IPS DF 6.9 (cell line): ENCODE measurements around the gene NXN.
A peak's percentile ranks its signal among the peaks of the same experiment; 100 is the strongest.
"Not testable (repeated sequence)": the region's sequence is repeated elsewhere in the genome, so short reads cannot be mapped to it uniquely, and the experiment has no call there.

ENCODE experiments used
- DNase-seq: peaks from one replicate; pipeline ENCODE4 v3.0.0-alpha.2; 2013; ENCODE audit warnings: low read depth, low spot score
- H3K27ac ChIP-seq: one replicate; pipeline ENCODE4 v1.5.1; 2013; ENCODE audit warnings: low read length, control low read depth
- H3K27me3 ChIP-seq: 2 replicates; pipeline ENCODE4 v1.6.1; 2013; ENCODE audit warnings: mild to moderate bottlenecking, low read length; ENCODE audit not compliant: control insufficient read depth, insufficient read depth
- H3K36me3 ChIP-seq: 2 replicates; pipeline ENCODE4 v1.6.1; 2013; ENCODE audit warnings: low read length; ENCODE audit not compliant: control insufficient read depth, insufficient read depth
- H3K4me1 ChIP-seq: 2 replicates; pipeline ENCODE4 v1.6.1; 2013; ENCODE audit warnings: low read length; ENCODE audit not compliant: control insufficient read depth, insufficient read depth
- H3K4me3 ChIP-seq: 2 replicates; pipeline ENCODE4 v1.5.1; 2013; ENCODE audit warnings: mild to moderate bottlenecking, low read length
- H3K9me3 ChIP-seq: 2 replicates; pipeline ENCODE4 v1.6.1; 2013; ENCODE audit warnings: low read length, inconsistent platforms; ENCODE audit not compliant: control insufficient read depth, insufficient read depth
- WGBS: extraction: QIAGEN DNeasy Blood & Tissue Kit; methylation state at CpG from one replicate; pipeline ENCODE4 v1.1.7; 2013; ENCODE audit warnings: mixed read lengths, missing lambda C conversion rate; ENCODE audit not compliant: insufficient read length, insufficient coverage; 5-methylcytosine and 5-hydroxymethylcytosine counted together

NXN gene

DNA sequence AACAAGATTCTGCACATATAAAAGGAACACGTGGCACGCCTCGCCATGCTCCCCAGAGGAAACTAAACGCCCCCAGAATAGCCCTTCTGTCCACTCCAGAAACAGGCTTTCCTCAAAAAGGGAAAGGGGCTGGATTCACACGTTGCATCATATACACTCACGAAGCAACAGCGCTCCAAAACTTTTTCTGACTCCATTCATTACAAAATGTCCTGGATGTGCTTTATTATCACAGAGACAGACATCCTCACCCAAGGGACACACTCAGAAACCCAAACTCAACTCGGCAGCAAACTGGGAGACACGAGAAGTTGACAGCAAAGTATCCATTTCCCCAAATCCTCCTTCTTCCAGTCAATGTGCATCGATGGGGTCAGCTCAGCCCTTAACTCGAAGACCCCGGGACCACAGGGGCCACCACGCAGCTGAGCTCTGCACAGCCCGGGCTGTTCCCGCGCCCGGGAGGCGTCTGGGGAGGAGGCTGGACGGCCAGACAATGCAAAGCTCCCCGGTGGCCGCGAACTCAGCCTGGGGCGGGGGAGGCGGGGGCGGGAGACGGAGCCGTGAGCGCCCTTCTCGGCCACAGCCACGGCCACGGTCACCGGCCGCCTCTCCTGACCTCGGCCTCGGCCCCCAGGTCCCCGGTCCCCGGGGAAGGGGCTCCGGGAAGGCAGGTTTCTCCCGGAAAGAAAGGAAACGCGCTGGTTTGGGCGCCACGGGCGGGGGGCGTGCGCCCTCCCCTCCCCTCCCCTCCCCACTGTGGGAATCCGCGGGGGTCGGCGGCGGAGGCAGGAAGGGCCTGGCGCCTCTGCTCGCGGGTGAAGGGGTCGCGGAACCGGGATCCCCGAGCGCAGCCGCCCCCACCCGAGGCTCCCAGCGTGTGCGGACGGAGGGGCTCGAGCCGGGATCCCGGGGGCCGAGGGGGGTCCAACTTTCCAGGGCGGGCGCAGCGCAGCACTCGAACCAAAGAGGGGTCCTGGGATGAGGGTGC, 1.2 kb downstream of the NXN start:
- no peaks in the 10 kb centered on the region for H3K27me3 ChIP-seq
- H3K9me3 ChIP-seq, result no peaks in the 10 kb centered on the region
- H3K4me1 ChIP-seq, result no peaks in the 10 kb centered on the region; the same call in 1 of the 2 replicates
- H3K27ac ChIP-seq, result no peak overlapping the region
- H3K4me3 ChIP-seq, result peak overlapping the region; percentile 56
- no peaks in the 10 kb centered on the region for H3K36me3 ChIP-seq
- no CpG with 5 or more reads among the region's 72 CpGs for WGBS
- DNase-seq, result no peak

DNA sequence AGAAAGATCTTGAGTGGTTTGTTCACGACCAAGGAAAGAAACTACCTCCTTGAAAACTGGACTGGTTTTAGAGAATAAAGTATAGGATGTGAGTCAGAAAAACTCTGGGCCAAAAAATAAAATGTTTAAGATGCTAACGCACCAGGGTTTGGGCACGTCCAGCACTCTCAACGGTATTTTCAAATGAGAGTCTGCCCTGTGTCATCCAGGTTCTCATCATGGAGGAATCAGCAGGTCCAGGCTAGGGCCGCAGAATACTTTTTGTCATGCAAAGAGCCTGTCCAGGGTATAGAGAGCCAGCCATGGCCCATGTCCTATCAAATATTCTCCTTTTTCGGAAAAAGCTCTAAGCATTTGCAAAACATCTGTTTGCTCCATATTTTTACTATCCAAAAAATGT, 2.4 kb downstream of the NXN start:
- WGBS, result no CpG with 5 or more reads among the region's 6 CpGs
- no peaks in the 10 kb centered on the region for H3K36me3 ChIP-seq
- H3K27ac ChIP-seq, result no peak overlapping the region
- no peaks in the 10 kb centered on the region for H3K9me3 ChIP-seq
- no peak for DNase-seq
- no peaks in the 10 kb centered on the region for H3K27me3 ChIP-seq
- peaks cover 3% of the 10 kb centered on the region; the same call in 1 of the 2 replicates for H3K4me1 ChIP-seq
- no peak overlapping the region for H3K4me3 ChIP-seq

- Histone ChIP-seq H3K4me3 (no peak overlapping the region), H3K4me1 (peaks cover 3% of the 10 kb centered on the region; the same call in 1 of the 2 replicates), H3K27ac (no peak overlapping the region), H3K9me3 (no peaks in the 10 kb centered on the region), H3K36me3 (no peaks in the 10 kb centered on the region), H3K27me3 (no peaks in the 10 kb centered on the region)
- no peak for DNase-seq
- WGBS, result no CpG with 5 or more reads among the region's 6 CpGs
These were observed 3.3 kb downstream of the NXN start for GRCh38 chr17:976312-976711.

DNA sequence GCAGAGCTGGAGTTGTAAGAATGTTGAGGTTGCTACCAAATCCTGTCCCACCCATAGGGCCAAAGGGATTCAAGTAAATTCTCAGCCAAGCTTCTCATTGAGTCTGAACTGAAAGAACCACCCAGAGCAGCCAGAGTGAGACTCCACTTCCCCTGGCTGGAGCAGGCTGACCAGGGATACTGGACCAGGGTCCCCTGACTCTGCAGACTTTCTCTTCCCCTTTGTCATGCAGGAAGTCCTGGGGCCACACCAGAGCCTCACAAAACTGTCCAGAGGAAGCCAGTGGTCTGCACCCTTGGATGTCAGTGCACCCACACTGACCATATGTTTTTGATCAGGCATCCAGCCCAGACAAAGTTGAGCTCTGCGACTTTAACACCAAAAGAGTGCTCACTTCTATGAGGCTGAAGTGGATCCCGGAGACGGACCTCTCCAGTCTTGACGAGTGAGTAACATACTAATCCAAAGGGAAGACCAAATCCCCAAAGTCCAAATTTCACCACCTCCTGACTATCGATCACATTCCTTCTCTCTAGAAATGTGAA, 4.1 kb downstream of the NXN start:
- no peak overlapping the region for H3K27ac ChIP-seq

GRCh38 chr17:974778-975177, 4.8 kb downstream of the NXN start:
- DNase-seq, H3K27me3 ChIP-seq, H3K36me3 ChIP-seq: not testable (repeated sequence)

More for the DNA sequence above, 4.1 kb downstream of the NXN start:
- H3K27me3 ChIP-seq, result no peaks in the 10 kb centered on the region
- H3K4me3 ChIP-seq, result no peak overlapping the region
- peaks cover 3% of the 10 kb centered on the region; the same call in 1 of the 2 replicates for H3K4me1 ChIP-seq
- H3K36me3 ChIP-seq, result no peaks in the 10 kb centered on the region
- DNase-seq, result no peak
- H3K9me3 ChIP-seq, result no peaks in the 10 kb centered on the region
- WGBS, result no CpG with 5 or more reads among the region's 5 CpGs

GRCh38 chr17:973053-973452, 6.5 kb downstream of the NXN start:
- WGBS, result no CpG with 5 or more reads among the region's 12 CpGs
- H3K9me3 ChIP-seq, result no peaks in the 10 kb centered on the region
- H3K4me3 ChIP-seq, result no peak overlapping the region
- peaks cover 8% of the 10 kb centered on the region for H3K4me1 ChIP-seq
- no peak overlapping the region for H3K27ac ChIP-seq
- no peaks in the 10 kb centered on the region for H3K36me3 ChIP-seq
- DNase-seq, result no peak
- no peaks in the 10 kb centered on the region for H3K27me3 ChIP-seq

More at GRCh38 chr17:974778-975177, 4.8 kb downstream of the NXN start:
- not testable (repeated sequence) for H3K4me3 ChIP-seq, H3K4me1 ChIP-seq, H3K27ac ChIP-seq, H3K9me3 ChIP-seq
- WGBS, result no CpG with 5 or more reads among the region's 2 CpGs

- not testable (repeated sequence) for H3K9me3 ChIP-seq, H3K27ac ChIP-seq, H3K27me3 ChIP-seq, H3K36me3 ChIP-seq, DNase-seq, H3K4me3 ChIP-seq
- no CpG with 5 or more reads among the region's 14 CpGs for WGBS
- H3K4me1 ChIP-seq, result peaks cover 12% of the 10 kb centered on the region
These were observed 7.7 kb downstream of the NXN start for GRCh38 chr17:971861-972260.

- DNase-seq, result no peak
- Histone ChIP-seq H3K27me3 (no peaks in the 10 kb centered on the region), H3K4me1 (peaks cover 12% of the 10 kb centered on the region), H3K9me3 (no peaks in the 10 kb centered on the region), H3K27ac (no peak overlapping the region), H3K4me3 (no peak overlapping the region), H3K36me3 (no peaks in the 10 kb centered on the region)
- WGBS, result no CpG with 5 or more reads among the region's 9 CpGs
These were observed 9.2 kb downstream of the NXN start for GRCh38 chr17:970364-970763.

GRCh38 chr17:969811-970355, 9.7 kb downstream of the NXN start:
- no peak overlapping the region for H3K27ac ChIP-seq
- no peaks in the 10 kb centered on the region for H3K36me3 ChIP-seq
- no peaks in the 10 kb centered on the region for H3K9me3 ChIP-seq
- WGBS, result no CpG with 5 or more reads among the region's 18 CpGs
- no peak overlapping the region for H3K4me3 ChIP-seq
- no peak for DNase-seq
- H3K27me3 ChIP-seq, result no peaks in the 10 kb centered on the region
- peaks cover 14% of the 10 kb centered on the region for H3K4me1 ChIP-seq

DNA sequence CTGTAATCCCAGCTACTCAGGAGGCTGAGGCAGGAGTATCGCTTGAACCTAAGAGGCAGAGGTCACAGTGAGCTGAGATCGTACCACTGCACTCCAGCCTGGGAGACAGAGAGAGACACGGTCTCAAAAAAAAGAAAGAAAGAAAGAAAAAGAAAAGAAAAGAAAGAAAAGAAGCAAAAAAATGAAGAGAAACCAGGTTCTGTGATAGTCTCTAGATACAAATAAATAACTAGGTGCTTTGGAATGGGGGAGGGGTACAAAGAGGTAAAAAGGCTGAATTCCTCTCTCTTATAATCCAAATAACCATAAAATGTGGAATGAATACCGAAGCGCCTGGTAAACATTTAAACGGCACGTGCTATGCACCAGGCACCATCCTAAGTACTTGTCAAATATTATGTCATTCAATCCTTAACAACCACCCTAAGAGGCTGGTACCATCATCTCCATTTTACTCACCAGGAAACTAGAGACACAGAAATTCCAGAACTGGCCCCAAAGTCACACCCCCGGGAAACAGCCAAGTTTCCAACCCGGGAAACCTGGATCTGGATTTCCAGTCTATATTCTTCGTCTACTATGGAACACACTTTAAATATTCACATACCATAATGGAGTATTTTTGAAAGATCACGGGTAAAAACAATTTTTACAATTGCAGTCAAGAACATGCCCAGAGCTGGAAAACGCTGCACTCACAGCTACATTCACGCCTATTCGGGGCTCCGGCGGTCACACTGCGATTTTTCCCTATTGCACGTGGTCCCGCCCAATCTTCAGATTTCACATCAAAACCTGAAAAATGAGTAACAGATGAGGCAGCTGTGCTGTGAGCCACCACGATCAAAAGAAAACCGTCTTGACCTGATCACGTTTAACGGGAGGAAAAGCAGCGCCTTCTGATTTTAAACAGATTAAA, 10.5 kb downstream of the NXN start:
- WGBS, result no CpG with 5 or more reads among the region's 24 CpGs
- no peaks in the 10 kb centered on the region for H3K36me3 ChIP-seq
- no peak overlapping the region for H3K4me3 ChIP-seq
- peaks cover 17% of the 10 kb centered on the region for H3K4me1 ChIP-seq
- DNase-seq, result no peak
- no peak overlapping the region for H3K27ac ChIP-seq
- H3K9me3 ChIP-seq, result no peaks in the 10 kb centered on the region
- no peaks in the 10 kb centered on the region for H3K27me3 ChIP-seq
